HS-27A (cell line): Measurements from ENCODE around the gene CAB39.

Experiments
- DNase-seq: peaks from one replicate; pipeline ENCODE4 v3.0.0-alpha.2; 2012; ENCODE audit warnings: low read depth, missing footprints

Gene CAB39

GRCh38 chr2:230821261-230821990, 108.8 kb downstream of the CAB39 start:
- DNase-seq = no peak

DNA sequence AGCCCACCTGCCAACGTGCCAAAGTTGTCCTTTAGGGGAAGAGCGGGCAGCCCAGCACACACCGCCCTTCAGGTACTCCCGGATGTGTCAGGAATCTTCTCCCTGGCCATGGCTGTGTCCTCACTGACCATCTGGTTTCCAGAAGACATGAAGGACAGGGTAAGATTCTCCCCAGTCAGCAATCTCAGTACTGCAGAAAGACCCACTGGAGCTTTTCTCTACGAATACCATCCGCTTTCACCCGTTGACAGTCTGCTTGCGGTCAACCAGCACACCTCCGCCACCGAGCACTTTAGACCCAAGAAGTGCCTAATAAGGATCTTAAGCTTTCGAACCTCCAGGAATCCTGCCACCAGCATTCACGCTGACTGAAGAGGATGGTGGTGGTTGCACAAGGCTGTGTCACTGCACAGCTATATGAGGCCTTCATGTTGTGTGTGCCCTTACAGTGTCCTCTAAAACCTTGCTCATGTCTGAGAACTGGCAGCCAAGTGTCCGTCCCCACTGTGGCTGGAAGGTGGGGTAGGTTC, 109.4 kb downstream of the CAB39 start:
- no peak for DNase-seq

DNA sequence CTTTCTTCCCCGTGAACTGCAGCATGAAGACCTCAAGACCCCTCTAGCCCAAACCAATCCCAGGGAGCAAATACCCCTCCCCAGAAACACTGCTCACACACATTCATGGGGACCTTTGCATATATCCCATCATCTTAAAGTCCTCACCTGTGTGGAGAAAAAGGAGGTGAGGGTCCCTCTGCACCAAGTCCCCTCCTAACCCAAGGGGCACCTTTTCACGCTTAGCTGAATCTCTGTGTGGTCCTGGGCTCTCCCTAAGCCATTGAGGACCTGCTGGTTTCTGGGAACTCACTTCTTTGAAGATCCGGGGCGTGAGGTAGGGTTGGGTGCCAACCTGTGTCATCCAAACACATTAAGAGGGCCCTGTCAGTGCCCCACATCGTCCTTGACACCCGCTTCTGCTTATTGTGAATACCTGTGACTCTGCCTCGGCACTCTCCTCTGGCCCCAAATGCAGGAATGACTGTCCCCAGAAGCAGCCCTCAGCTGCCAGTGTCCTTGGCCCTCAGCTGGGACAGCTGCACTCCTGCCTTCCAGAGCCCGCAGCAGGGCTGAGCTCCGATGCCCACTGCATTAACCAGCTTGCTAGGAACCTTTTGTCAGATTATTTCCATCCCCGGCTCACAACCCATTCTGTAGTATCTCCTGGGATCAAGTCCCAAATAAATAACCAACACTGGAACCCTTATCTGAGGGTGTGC, 110.8 kb downstream of the CAB39 start:
- DNase-seq = no peak

DNA sequence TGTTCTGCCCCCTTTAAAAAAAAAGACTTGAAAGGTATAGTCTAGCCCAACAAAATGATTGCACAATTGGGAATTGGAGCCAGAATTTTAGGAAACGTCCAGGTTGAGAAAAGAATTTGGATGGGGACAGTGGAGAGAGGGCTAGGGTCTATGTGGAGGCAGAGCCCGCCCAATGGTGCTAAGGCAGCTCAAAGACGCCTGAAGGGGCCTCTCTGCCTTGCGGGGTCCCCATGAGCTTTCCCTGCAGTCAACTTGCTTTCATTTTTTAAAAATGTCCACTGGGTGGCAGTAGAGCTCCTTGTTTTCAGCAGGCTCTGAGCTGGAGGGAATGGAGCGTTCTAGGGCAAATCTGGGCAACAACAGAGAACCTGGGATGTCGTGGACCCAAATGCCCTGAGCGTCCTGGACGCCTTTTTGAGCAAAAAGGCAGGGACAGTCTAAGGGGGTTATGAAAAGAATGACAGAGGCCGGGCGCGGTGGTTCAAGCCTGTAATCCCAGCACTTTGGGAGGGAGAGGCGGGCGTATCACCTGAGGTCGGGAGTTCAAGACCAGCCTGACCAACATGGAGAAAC, 111.8 kb downstream of the CAB39 start:
- DNase-seq = peak; percentile 33

DNA sequence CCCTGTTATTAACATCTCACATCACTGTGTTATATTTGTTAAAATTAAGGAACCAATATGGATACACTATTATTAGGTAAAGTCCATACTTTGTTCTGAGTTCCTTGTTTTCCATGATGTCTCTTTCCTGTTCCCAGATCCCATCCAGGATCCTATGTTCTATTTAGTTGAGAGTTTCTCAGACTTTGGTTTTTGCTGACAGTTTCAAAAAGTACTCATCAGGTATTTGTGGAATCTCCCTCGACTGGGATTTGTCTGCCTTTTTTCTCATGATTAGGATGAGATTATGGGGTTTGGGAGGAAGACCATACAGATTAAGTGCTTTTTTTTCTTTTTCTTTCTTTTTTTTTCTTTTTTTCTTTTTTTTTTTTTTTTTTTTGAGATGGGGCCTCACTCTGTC, 112.7 kb downstream of the CAB39 start:
- DNase-seq = no peak

DNA sequence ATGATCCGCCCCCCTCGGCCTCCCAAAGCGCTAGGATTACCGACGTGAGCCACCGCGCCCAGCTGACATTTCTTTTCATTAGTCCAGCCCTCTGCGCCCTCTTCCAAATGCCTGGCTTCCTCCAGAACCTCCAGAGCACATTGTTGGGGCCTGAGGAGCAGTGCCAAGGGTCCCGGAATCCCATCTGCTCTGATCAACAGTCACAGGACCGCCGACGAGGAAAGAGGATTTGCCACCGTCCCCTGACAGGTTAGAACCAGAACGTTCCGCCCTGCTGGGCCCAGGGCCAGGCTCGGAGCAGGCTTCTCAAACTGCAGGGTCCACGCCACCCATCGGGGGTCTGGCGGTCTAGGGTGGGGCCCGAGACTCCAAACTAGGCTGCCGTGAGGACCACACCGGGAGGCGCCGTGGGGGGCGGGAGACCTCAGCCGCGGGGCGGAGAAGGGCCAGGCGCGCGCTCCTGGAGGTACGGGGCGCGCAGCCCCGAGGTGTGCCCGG, 115.2 kb downstream of the CAB39 start:
- DNase-seq = no peak

DNA sequence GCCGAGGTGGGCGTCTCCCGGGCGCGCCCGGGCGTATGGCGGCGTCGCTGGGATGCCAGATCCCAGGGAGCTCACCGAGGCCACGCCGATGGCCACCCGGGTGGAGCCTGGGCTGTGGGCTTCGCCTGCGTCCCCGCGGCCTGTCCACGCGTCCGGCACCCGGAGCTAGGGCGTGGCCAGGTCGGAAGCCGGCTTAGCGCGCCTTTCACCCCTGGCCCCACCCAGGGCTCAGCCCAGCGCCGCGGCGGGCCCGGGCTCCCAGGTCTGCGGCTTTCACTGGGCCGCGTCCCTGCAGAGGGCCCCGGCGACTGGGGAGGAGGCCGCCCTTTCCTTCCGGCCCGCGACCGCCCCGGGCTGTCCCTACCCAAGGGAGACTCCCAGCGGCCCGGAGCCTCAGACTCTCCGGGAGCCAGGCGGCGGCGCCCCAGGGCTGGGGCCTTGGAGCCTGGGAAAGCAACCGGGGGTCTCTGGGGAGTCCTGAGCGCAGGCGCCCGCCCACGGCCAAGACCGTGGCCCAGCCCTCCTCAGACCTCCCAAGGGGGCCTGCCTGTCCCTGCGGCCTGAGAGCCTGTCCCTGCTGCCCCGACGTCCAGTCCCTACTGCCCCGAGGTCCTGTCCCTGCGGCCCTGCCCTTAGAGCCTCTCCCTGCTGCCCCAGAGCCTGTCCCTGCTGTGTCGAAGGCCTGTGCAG, 115.8 kb downstream of the CAB39 start:
- no peak for DNase-seq

DNA sequence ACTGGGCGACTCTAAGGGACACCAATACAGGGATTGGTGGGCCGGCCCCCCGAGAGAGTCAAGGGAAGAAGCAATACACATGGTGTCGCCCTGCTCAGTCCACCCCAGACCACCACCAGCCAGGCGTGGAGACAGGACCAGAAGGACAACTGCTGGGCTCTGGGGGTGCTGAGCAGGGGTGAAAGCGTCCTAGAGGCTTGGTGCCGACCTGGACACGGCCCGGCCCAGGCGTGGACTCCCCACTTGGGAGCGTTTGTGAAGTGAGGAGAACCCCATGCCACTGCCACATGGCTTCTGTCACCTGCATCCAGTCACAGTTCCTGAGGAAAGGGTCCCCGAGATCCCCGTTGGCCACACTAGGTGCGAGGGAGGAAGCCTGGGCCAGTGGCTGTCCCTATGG, 116.7 kb downstream of the CAB39 start:
- DNase-seq = no peak

DNA sequence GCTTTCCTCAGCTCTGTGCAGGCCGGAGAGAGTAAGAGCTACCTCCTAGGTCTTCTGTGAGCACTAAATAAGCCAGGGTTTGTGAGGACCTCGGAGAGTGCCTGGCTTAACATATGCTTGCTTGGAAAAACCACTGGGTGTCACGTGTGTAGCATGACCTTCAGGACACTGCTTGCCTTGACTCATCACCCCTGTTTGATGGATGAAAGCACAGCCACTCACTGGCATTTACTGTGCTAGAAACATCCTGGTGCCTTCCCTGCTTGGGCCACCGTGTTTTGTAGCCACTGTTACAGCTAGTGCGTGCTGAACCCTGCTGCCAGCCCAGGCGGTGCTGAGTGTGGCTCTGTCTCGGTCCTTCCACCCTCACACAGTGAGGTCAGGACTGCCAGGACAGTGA, 117.3 kb downstream of the CAB39 start:
- DNase-seq = no peak

- no peak for DNase-seq
These were observed 117.8 kb downstream of the CAB39 start for GRCh38 chr2:230830428-230830827.

- DNase-seq = no peak
These were observed 127.7 kb downstream of the CAB39 start for GRCh38 chr2:230840301-230840700.

DNA sequence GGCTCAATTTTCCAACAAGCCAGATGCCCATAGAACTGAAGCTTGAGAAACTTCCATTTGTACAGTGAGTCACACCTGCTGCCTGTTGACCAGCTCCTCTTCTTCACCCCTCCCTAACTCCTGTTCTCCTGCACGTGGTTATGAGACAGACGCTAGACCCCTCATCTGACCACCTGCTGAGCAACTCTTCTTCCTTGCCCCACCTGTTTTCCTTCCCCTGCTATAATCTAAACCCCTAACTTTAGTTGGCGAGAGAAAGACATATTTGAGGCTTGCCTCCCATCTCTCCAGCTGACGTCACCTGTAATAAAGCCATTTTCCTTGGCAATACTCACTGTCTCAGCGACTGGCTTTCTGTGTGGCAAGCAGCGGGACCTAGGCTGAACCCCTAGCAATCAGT, 129.8 kb downstream of the CAB39 start:
- DNase-seq = no peak

DNA sequence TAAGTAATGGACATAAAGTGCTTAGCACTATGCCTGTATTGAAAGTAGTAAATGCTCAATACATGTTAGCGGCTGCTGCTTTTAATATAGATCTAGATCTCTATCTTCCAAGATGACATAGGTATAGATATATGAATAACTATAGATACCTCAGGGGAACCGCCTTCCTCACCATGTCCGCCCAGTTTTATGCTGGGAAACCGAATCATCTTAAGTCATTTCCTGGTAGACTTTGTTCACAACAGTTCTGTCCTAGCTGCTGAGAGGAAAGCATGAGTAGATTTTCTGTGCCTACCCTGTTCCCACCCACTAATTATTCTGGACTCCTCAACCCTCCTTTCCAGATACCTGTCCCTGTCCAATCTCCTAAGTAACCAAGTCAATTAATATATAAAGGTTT, 130.5 kb downstream of the CAB39 start:
- no peak for DNase-seq

GRCh38 chr2:230846360-230846759, 133.7 kb downstream of the CAB39 start:
- no peak for DNase-seq

DNA sequence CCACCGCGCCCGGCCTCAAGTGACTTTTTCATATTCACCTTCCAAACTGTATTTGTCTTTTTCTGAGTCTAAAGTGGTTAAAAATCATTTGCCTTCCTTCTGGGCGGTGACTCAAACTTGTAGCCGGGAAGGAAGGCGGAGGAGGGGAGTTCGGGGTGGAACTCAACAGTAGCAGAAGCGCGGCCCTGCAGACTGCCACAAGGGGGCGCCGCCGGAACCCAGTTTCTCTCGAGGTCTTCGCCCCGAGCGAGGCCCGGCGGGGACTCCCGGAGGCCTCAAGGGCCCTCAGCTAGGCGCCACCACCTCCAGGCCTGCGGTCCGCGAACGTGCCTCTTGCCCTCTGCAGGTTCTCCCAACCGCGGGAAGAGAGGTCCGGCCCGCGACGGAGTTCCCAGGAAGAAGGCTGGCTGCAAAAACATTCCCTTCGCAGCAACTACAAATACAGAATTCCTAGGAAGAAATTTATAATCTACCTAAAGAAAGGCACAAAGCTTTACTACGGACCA, 135.3 kb downstream of the CAB39 start:
- DNase-seq = peak; percentile 29

- DNase-seq = no peak
These were observed 137.2 kb downstream of the CAB39 start for GRCh38 chr2:230849633-230850357.

- DNase-seq = no peak
These were observed 137.7 kb downstream of the CAB39 start for GRCh38 chr2:230850358-230850658.

DNA sequence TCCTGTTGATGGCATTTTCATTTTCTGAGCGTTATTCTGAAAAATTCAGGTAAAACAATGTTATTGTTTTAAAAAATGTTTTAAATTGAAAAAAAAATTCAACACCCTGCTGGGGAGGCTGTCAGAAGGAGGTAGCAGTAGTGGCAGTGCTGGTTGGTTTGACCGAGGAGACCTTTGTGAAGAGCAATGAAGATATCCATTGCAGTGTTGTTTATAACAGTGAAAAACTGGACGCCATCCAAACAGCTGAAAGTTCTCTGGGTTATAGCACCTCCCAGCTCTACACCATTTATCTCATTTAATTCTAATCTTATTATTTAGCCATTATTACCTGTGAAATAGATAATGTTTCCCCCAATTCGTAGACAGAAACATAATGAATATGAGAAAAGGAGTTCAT, 139.5 kb downstream of the CAB39 start:
- DNase-seq = no peak

DNA sequence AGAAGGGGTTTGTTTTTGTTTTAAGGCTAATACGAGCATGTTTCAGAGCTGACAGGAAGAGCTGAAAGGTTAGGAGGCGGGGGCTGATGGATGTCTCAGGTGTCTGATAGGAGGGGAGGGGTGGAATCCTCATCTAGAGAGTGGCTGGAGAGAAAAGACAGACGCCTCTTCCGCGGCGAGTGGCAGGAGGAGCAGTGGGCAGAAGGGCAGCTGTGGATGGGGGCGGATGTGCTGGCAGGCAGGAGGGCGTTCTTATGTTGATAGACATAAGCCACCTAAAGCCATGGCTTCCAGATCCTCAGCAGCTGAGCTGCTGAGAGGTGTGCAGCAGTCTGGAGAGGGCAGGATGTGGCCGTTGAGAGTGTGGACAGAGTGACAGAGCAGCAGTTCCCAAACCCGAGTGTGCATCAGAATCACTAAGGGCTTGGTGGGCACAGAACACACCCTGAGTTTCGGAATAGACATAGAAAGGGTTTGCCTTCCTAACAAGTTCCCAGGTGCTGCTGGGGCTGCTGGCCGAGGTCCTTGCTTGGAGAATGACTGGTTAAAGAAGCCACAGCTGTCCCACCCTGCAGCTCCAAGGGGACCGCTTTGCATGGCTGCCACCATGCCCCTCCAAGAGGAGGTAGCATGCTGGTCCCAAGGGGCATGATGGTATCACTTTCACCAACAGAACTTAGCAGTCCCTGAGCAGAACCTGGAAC, 149.1 kb downstream of the CAB39 start:
- DNase-seq = no peak

GRCh38 chr2:230862292-230862691, 149.7 kb downstream of the CAB39 start:
- DNase-seq = no peak

DNA sequence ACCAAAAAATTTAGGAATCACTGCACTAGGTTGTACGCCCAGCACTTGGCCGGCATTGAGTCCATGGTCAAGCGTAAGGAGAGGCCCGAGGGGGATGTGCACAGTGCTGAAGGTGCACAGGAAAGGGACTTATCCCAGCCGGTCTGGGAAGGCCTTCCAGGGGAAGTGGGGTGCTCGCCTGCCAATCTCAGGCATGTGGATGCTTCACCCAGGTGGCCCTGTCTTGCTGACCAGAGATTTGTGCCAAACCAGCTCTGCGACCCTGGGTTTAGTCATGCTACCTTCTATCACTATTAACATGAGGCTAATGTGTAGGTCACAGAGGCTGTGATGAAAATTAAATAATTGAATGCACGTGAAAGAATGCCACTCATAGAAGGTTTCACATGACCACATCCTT, 150.4 kb downstream of the CAB39 start:
- DNase-seq = no peak
